ENCODE data around the gene DHRS12. TPM values are rescaled to one million over a fixed set of nuclear protein-coding genes. Genes with fewer than 3 reads are reported as not detected.
A peak's percentile ranks its signal among the peaks of the same experiment; 100 is the strongest.

DHRS12 gene
- total RNA-seq, 1 experiment from 2014 or later: 8.8 TPM

GRCh38 chr13:51771418-51772104 lies 32.4 kb downstream of the DHRS12 start:
- no peak overlapping the region for H4K91ac ChIP-seq (ENCODE audit: insufficient read length, low read depth, low read length)
- H3K4me2 ChIP-seq (ENCODE audit: insufficient read depth, insufficient read length, low read length): no peak overlapping the region
- no peak overlapping the region for H2BK12ac ChIP-seq (ENCODE audit: insufficient read length, low read depth, low read length)
- no peak overlapping the region for H3K56ac ChIP-seq (ENCODE audit: insufficient read length, low read depth, low read length)
- H2BK5ac ChIP-seq (ENCODE audit: insufficient read length, low read length): no peak overlapping the region
- Mint-ChIP-seq H3K4me1 (peaks cover 27% of the 10 kb centered on the region in 2 experiments), H3K27ac (peak overlapping the region in 2 of 3 experiments; percentile 44 to 78; a peak in 3 of 7 replicates), H3K9me3 (no peaks in the 10 kb centered on the region), H3K36me3 (ENCODE audit: insufficient read depth in 1 of 3, low read depth in 3 of 3) (peaks cover 0 to 8% (median 0%) of the 10 kb centered on the region in 3 experiments; a peak in 3 of 7 replicates), H3K27me3 (ENCODE audit: low read depth) (no peaks in the 10 kb centered on the region; the same call in 1 of the 2 replicates), H3K4me3 (no peak overlapping the region)
- H3K27me3 ChIP-seq (ENCODE audit: insufficient read depth, low read length): no peaks in the 10 kb centered on the region
- H3K14ac ChIP-seq (ENCODE audit: insufficient read depth, low read length): no peak overlapping the region
- 0 out of 2 replicates have a peak, but pooled peaks cover 3% of the 10 kb centered on the region for H3K4me1 ChIP-seq (ENCODE audit: insufficient read depth, low read length)
- no peak overlapping the region for H4K5ac ChIP-seq (ENCODE audit: insufficient read length, low read depth, low read length)
- no peak overlapping the region for H3K27ac ChIP-seq (ENCODE audit: insufficient read length, low read depth, low read length)
- no peak overlapping the region for H2AFZ ChIP-seq (ENCODE audit: low read length)
- TF ChIP-seq CTCF (conservative IDR thresholded peaks at IDR 0.05): no peak
- H2BK15ac ChIP-seq (ENCODE audit: low read depth, low read length): no peak overlapping the region
- H3K9me3 ChIP-seq (ENCODE audit: control insufficient read depth, low read depth, low read length): no peaks in the 10 kb centered on the region
- no peak overlapping the region for H4K8ac ChIP-seq (replicated peaks; ENCODE audit: insufficient read length, low read depth, low read length)
- no peak overlapping the region for H2AK5ac ChIP-seq (ENCODE audit: insufficient read length, low read length)
- H3K18ac ChIP-seq (ENCODE audit: insufficient read length, low read depth, low read length): no peak overlapping the region
- no CpG with 5 or more reads among the region's 17 CpGs for WGBS (ENCODE audit: extremely low coverage, insufficient read length, low lambda C conversion rate)
- H2BK20ac ChIP-seq (ENCODE audit: low read depth, low read length, poor library complexity, severe bottlenecking): no peak overlapping the region
- H3T11ph ChIP-seq (ENCODE audit: low read length): no peak overlapping the region
- no peaks in the 10 kb centered on the region for H3K79me1 ChIP-seq (ENCODE audit: insufficient read depth, low read depth, low read length, poor library complexity, severe bottlenecking)
- H3K23ac ChIP-seq (ENCODE audit: insufficient read length, low read depth, low read length): no peak overlapping the region
- no peak overlapping the region for H2BK120ac ChIP-seq (ENCODE audit: low read depth, low read length, poor library complexity, severe bottlenecking)
- H3K9ac ChIP-seq (ENCODE audit: extremely low read depth, insufficient read length, low read length): no peak overlapping the region
- H3K4ac ChIP-seq (ENCODE audit: low read depth, low read length): no peak overlapping the region
- no peak for DNase-seq
- no peaks in the 10 kb centered on the region for H4K20me1 ChIP-seq (ENCODE audit: control insufficient read depth, insufficient read depth, insufficient read length)
- H3K79me2 ChIP-seq (ENCODE audit: insufficient read depth, low read length): no peaks in the 10 kb centered on the region
- H3K23me2 ChIP-seq (ENCODE audit: insufficient read length, low read depth, low read length, poor library complexity, severe bottlenecking): no peaks in the 10 kb centered on the region
